Measurements from ENCODE around the gene SMIM24. TPM values are rescaled to one million over a fixed set of nuclear protein-coding genes. Genes with fewer than 3 reads are reported as not detected.

Gene SMIM24
- total RNA-seq, 6 donors from 2014 or later: 1.7 TPM; not detected in 5

GRCh38 chr19:3471954-3472655 lies 8.2 kb downstream of the SMIM24 start:
- ATAC-seq (ENCODE audit: low FRiP score in 2 of 2) (peak; percentile 47 to 77), DNase-seq (peak in 1 of 2 donors; percentile 89)
- Histone ChIP-seq H3K9me3 (no peaks in the 10 kb centered on the region), H3K4me1 (peaks cover 0 to 20% (median 11%) of the 10 kb centered on the region in 4 donors), H3K27me3 (no peaks in the 10 kb centered on the region), H3K36me3 (no peaks in the 10 kb centered on the region), H3K4me3 (no peak overlapping the region), H3K27ac (no peak overlapping the region)
- 33 to 38% methylated on average over 16 to 24 of the region's 24 CpGs for WGBS, 2 donors
- TF ChIP-seq, protein P1, sequence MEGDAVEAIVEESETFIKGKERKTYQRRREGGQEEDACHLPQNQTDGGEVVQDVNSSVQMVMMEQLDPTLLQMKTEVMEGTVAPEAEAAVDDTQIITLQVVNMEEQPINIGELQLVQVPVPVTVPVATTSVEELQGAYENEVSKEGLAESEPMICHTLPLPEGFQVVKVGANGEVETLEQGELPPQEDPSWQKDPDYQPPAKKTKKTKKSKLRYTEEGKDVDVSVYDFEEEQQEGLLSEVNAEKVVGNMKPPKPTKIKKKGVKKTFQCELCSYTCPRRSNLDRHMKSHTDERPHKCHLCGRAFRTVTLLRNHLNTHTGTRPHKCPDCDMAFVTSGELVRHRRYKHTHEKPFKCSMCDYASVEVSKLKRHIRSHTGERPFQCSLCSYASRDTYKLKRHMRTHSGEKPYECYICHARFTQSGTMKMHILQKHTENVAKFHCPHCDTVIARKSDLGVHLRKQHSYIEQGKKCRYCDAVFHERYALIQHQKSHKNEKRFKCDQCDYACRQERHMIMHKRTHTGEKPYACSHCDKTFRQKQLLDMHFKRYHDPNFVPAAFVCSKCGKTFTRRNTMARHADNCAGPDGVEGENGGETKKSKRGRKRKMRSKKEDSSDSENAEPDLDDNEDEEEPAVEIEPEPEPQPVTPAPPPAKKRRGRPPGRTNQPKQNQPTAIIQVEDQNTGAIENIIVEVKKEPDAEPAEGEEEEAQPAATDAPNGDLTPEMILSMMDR (IDR thresholded peaks at IDR 0.05): peak; percentile 72 to 85 (median 82)
- TF ChIP-seq EP300 (IDR thresholded peaks at IDR 0.05): no peak
- TF ChIP-seq POLR2AphosphoS5 (IDR thresholded peaks at IDR 0.05): no peak

- TF ChIP-seq POLR2A (IDR thresholded peaks at IDR 0.05): no peak
- no peak for TF ChIP-seq EP300 (IDR thresholded peaks at IDR 0.05)
- TF ChIP-seq POLR2AphosphoS5 (IDR thresholded peaks at IDR 0.05): no peak
- TF ChIP-seq, protein P1 (IDR thresholded peaks at IDR 0.05): no peak
- no peaks in the 10 kb centered on the region for H3K27me3 ChIP-seq
- no peak overlapping the region for H3K4me3 ChIP-seq
- DNase-seq (no peak), ATAC-seq (ENCODE audit: low FRiP score in 2 of 2) (peak in 1 of 2 donors; percentile 20)
- no peak overlapping the region for H3K27ac ChIP-seq
- peaks cover 0 to 20% (median 11%) of the 10 kb centered on the region in 4 donors for H3K4me1 ChIP-seq
- WGBS, 2 donors: 67 to 72% methylated on average over 11 of the region's 11 CpGs
- no peaks in the 10 kb centered on the region for H3K36me3 ChIP-seq
- H3K9me3 ChIP-seq: no peaks in the 10 kb centered on the region
These were observed 9.7 kb downstream of the SMIM24 start for GRCh38 chr19:3470500-3471128.

- peaks cover 0 to 20% (median 11%) of the 10 kb centered on the region in 4 donors for H3K4me1 ChIP-seq
- 61 to 80% methylated on average over 6 to 14 of the region's 14 CpGs for WGBS, 2 donors
- peak overlapping the region in 2 of 4 donors; percentile 35 to 46 for H3K27ac ChIP-seq
- no peak for DNase-seq
- H3K9me3 ChIP-seq: no peaks in the 10 kb centered on the region
- no peak overlapping the region for H3K4me3 ChIP-seq
- H3K36me3 ChIP-seq: peaks cover 0 to under 1% (median 0%) of the 10 kb centered on the region in 4 donors
- no peaks in the 10 kb centered on the region for H3K27me3 ChIP-seq
- TF ChIP-seq POLR2AphosphoS5 (IDR thresholded peaks at IDR 0.05) (no peak), POLR2A (IDR thresholded peaks at IDR 0.05) (no peak), EP300 (IDR thresholded peaks at IDR 0.05) (no peak)
- TF ChIP-seq, protein P1 (IDR thresholded peaks at IDR 0.05): peak in 1 of 6 experiments; percentile 10
- no peak for ATAC-seq (ENCODE audit: low FRiP score in 2 of 2)
These were observed 10.5 kb downstream of the SMIM24 start for GRCh38 chr19:3469638-3470499.

GRCh38 chr19:3468211-3468610 lies 12.1 kb downstream of the SMIM24 start:
- peak overlapping the region in 2 of 4 donors; percentile 48 to 64 for H3K27ac ChIP-seq
- WGBS, 2 donors: 76 to 94% methylated on average over 3 of the region's 3 CpGs
- no peak overlapping the region for H3K4me3 ChIP-seq
- no peak for DNase-seq
- no peak for TF ChIP-seq EP300 (IDR thresholded peaks at IDR 0.05)
- TF ChIP-seq, protein P1 (IDR thresholded peaks at IDR 0.05): no peak
- no peak for ATAC-seq (ENCODE audit: low FRiP score in 2 of 2)
- H3K4me1 ChIP-seq: peaks cover 0 to 20% (median 11%) of the 10 kb centered on the region in 4 donors
- H3K9me3 ChIP-seq: no peaks in the 10 kb centered on the region
- no peaks in the 10 kb centered on the region for H3K27me3 ChIP-seq
- H3K36me3 ChIP-seq: peaks cover under 1 to 17% (median 13%) of the 10 kb centered on the region in 4 donors
